Common myeloid progenitor, CD34-positive (primary cell): ENCODE measurements around the gene MTRF1L.
A peak's percentile ranks its signal among the peaks of the same experiment; 100 is the strongest.
"Not testable (repeated sequence)": the region's sequence is repeated elsewhere in the genome, so short reads cannot be mapped to it uniquely, and the experiment has no call there.

Experiments
- CTCF ChIA-PET: fragments of 350-600 bp; sonication (Branson Sonifier 250); formaldehyde crosslinking; loops from one replicate; lab custom pipeline; 2021; ENCODE audit warnings: antibody characterized with exemption; lab: Charles Lee
- POLR2A ChIA-PET: fragments of 350-600 bp; sonication (Branson Sonifier 250); formaldehyde crosslinking; loops from one replicate; lab custom pipeline; 2021; ENCODE audit warnings: antibody characterized with exemption; lab: Charles Lee
- DNase-seq, 3 donors: peaks; one replicate each; pipeline versions ENCODE4 v3.0.0 to v3.0.0-alpha.2; 2013
- H3K27ac ChIP-seq, 2 experiments: 1 replicate in 1 of 2; 2 replicates in 1 of 2; pipeline ENCODE4 v1.7.0; 2013; ENCODE audit warnings: inconsistent platforms in 2 of 2, low read length in 2 of 2, mild to moderate bottlenecking in 2 of 2, low read depth in 1 of 2, moderate library complexity in 1 of 2; ENCODE audit not compliant: severe bottlenecking in 2 of 2, insufficient read depth in 1 of 2, poor library complexity in 1 of 2
- H3K27me3 ChIP-seq, 5 experiments: replicated peaks in 2 of 5; 1 replicate in 3 of 5; 2 replicates in 2 of 5; pipeline versions ENCODE4 v1.6.1 to v1.7.0; 2013; ENCODE audit warnings: low read length in 4 of 5, mild to moderate bottlenecking in 2 of 5, moderate library complexity in 2 of 5, inconsistent platforms in 1 of 5; ENCODE audit not compliant: insufficient read depth in 5 of 5, control insufficient read depth in 4 of 5
- H3K36me3 ChIP-seq, 4 experiments: 1 replicate in 2 of 4; 2 replicates in 2 of 4; pipeline versions ENCODE4 v1.6.1 to v1.7.0; 2013; ENCODE audit warnings: low read length in 3 of 4, control low read depth in 1 of 4, mild to moderate bottlenecking in 1 of 4; ENCODE audit not compliant: control insufficient read depth in 4 of 4, insufficient read depth in 4 of 4
- H3K4me1 ChIP-seq, 4 experiments: 1 replicate in 3 of 4; 2 replicates in 1 of 4; pipeline versions ENCODE4 v1.6.1 to v1.7.1; 2013; ENCODE audit warnings: low read length in 3 of 4, mild to moderate bottlenecking in 3 of 4, control low read depth in 1 of 4, inconsistent platforms in 1 of 4, moderate library complexity in 1 of 4; ENCODE audit not compliant: control insufficient read depth in 4 of 4, insufficient read depth in 4 of 4; ENCODE audit errors: control extremely low read depth in 1 of 4
- H3K4me3 ChIP-seq, 7 experiments: 1 replicate in 4 of 7; 2 replicates in 3 of 7; pipeline versions ENCODE4 v1.5.1 to v1.7.0; 2013; ENCODE audit warnings: mild to moderate bottlenecking in 7 of 7, low read length in 6 of 7, moderate library complexity in 6 of 7, inconsistent platforms in 2 of 7, low read depth in 2 of 7, control low read depth in 1 of 7; ENCODE audit not compliant: insufficient read depth in 4 of 7, control insufficient read depth in 1 of 7; ENCODE audit errors: extremely low read depth in 1 of 7
- H3K9me3 ChIP-seq, 5 experiments: 1 replicate in 4 of 5; 2 replicates in 1 of 5; pipeline versions ENCODE4 v1.6.1 to v1.7.1; 2013; ENCODE audit warnings: low read length in 4 of 5, mild to moderate bottlenecking in 2 of 5, inconsistent platforms in 1 of 5, low read depth in 1 of 5, moderate library complexity in 1 of 5; ENCODE audit not compliant: control insufficient read depth in 4 of 5, insufficient read depth in 2 of 5; ENCODE audit errors: control extremely low read depth in 1 of 5
- WGBS: methylation state at CpG from one replicate; pipeline ENCODE4 v1.1.5; 2013; ENCODE audit not compliant: insufficient coverage; 5-methylcytosine and 5-hydroxymethylcytosine counted together

MTRF1L gene

GRCh38 chr6:152993431-152993830 lies 9.1 kb downstream of the MTRF1L start:
- no peaks in the 10 kb centered on the region for H3K9me3 ChIP-seq
- H3K4me3 ChIP-seq: no peak overlapping the region
- H3K27ac ChIP-seq: no peak overlapping the region
- no peak for DNase-seq
- H3K27me3 ChIP-seq: no peaks in the 10 kb centered on the region
- H3K36me3 ChIP-seq: peaks cover 13 to 56% (median 35%) of the 10 kb centered on the region in 4 experiments
- no peaks in the 10 kb centered on the region for H3K4me1 ChIP-seq
- POLR2A ChIA-PET: no interaction called here
- CTCF ChIA-PET: no interaction called here

DNA sequence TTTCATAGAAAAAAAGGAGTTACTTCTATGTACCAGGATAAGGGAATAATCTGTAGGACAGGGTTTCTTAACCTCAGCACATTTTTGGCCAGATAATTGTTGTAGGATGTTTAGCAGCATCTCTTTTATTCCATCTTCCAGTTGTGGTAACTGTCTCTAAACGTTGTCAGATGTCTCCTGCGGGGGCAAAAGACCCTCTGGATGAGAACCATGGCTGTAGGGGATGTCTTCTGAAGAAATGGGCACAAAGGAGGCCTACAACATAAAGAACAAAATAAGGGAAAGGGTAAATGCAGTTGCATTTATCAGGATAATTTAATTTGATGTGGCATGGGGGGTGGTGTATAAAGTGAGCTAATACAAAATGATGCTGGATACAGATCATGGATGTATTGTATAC lies 15.5 kb downstream of the MTRF1L start:
- Histone ChIP-seq H3K27ac (no peak overlapping the region), H3K27me3 (no peaks in the 10 kb centered on the region), H3K4me1 (peaks cover 5 to 20% (median 16%) of the 10 kb centered on the region in 4 experiments), H3K9me3 (no peaks in the 10 kb centered on the region), H3K4me3 (no peak overlapping the region), H3K36me3 (peaks cover 6 to 14% (median 10%) of the 10 kb centered on the region in 4 experiments)
- 90% methylated on average over 2 of the region's 2 CpGs for WGBS
- CTCF ChIA-PET: interaction anchor here (1.3 to 3.1 kb wide), 3 partner anchors 9 to 37 kb away, joined by 3 to 12 read pairs (median 10); no protein-coding TSS in a partner anchor
- POLR2A ChIA-PET: no interaction called here
- no peak for DNase-seq

- H3K27me3 ChIP-seq, H3K9me3 ChIP-seq, H3K36me3 ChIP-seq, DNase-seq: not testable (repeated sequence)
- Histone ChIP-seq H3K27ac (peak overlapping the region in 1 of 2 experiments; percentile 94), H3K4me3 (peak overlapping the region in 2 of 7 experiments; percentile 91 to 98), H3K4me1 (peaks cover 14 to 34% (median 23%) of the 10 kb centered on the region in 4 experiments)
- CTCF ChIA-PET: interaction anchor here (0.9 to 3.1 kb wide), 5 partner anchors 11 to 39 kb away, joined by 3 to 12 read pairs (median 3); no protein-coding TSS in a partner anchor
- POLR2A ChIA-PET: interaction anchor here (1.1 kb wide), 1 partner anchor 11 kb away, joined by 3 read pairs; no protein-coding TSS in a partner anchor
- WGBS: 83% methylated on average over 1 of the region's 11 CpGs
These were observed 17.2 kb downstream of the MTRF1L start for GRCh38 chr6:152985300-152985699.

GRCh38 chr6:152984513-152984872 lies 18.0 kb downstream of the MTRF1L start:
- Histone ChIP-seq H3K4me1 (peaks cover 14 to 37% (median 29%) of the 10 kb centered on the region in 4 experiments), H3K4me3 (peak overlapping the region in 6 of 7 experiments; percentile 79 to 99 (median 90)), H3K27ac (peak overlapping the region; percentile 80 to 94), H3K27me3 (no peaks in the 10 kb centered on the region), H3K36me3 (peaks cover 0 to 6% (median 2%) of the 10 kb centered on the region in 4 experiments), H3K9me3 (no peaks in the 10 kb centered on the region)
- 40% methylated on average over 5 of the region's 7 CpGs for WGBS
- ChIA-PET POLR2A (interaction anchor here (1.1 kb wide), 1 partner anchor 11 kb away, joined by 3 read pairs; no protein-coding TSS in a partner anchor), CTCF (interaction anchor here (2.6 to 3.1 kb wide), 2 partner anchors 12 to 40 kb away, joined by 10 to 12 read pairs; no protein-coding TSS in a partner anchor)
- DNase-seq: no peak

GRCh38 chr6:152983637-152984512 lies 18.6 kb downstream of the MTRF1L start:
- H3K27me3 ChIP-seq: no peaks in the 10 kb centered on the region
- ChIA-PET CTCF (interaction anchor here (0.7 kb wide), 1 partner anchor 17 kb away, joined by 3 read pairs; no protein-coding TSS in a partner anchor), POLR2A (no interaction called here)
- 1% methylated on average over 35 of the region's 38 CpGs for WGBS
- peak; percentile 71 to 86 (median 84) for DNase-seq
- peaks cover 0 to 6% (median 2%) of the 10 kb centered on the region in 4 experiments for H3K36me3 ChIP-seq
- no peaks in the 10 kb centered on the region for H3K9me3 ChIP-seq
- peaks cover 14 to 42% (median 31%) of the 10 kb centered on the region in 4 experiments for H3K4me1 ChIP-seq
- peak overlapping the region; percentile 80 to 94 for H3K27ac ChIP-seq
- H3K4me3 ChIP-seq: peak overlapping the region; percentile 79 to 99 (median 91)

DNA sequence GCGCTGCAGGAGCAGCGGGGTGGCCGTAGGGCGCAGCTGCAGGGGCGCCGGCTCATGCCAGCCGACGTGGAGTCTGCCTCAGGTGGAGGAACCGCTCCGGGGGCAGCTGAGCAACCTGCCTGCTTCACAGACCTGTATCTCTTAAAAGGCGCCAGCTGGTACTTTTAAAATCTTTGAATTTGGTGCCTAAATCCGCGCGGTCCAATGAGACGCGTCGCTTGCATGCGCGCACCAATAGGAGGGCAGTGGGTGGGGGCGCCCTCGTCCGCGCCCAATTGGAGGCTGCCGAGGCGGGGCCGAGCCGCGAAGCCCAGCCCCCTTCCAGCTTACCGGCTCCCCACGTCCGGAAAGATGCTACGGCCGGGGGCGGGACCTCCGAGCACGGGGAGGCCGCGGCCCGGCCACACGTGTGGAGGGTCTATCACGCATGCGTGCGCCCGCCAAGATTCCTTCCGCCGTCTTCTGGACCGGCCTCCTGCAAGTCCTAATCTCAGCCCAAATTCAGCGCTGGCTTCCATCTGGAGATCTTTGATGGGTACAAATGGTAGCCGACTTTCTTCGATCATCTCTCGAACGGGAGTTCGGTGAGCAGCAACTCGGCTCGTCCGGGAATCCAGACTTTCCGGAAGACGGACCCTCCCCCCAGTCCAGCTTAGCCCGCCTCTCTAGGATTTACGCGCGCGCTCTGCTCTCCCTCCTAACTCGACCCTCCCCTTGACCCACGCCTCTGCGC lies 19.4 kb downstream of the MTRF1L start, which contains the start of gene FBXO5:
FBXO5 (minus strand) TSS at position 138 of the 733 bp plus-strand sequence; CDS start at position 56, 82 bp downstream.
- WGBS: 0% methylated on average over 63 of the region's 66 CpGs
- peaks cover 0 to 6% (median 2%) of the 10 kb centered on the region in 4 experiments for H3K36me3 ChIP-seq
- H3K9me3 ChIP-seq: no peaks in the 10 kb centered on the region

More for the DNA sequence above, 19.4 kb downstream of the MTRF1L start, which contains the start of gene FBXO5:
- POLR2A ChIA-PET: no interaction called here
- DNase-seq: peak; percentile 98 to 99 (median 99)
- Histone ChIP-seq H3K4me1 (peaks cover 14 to 48% (median 31%) of the 10 kb centered on the region in 4 experiments), H3K4me3 (peak within 1 kb of the TSS; percentile 79 to 99 (median 91)), H3K27me3 (no peaks in the 10 kb centered on the region), H3K27ac (peak within 1 kb of the TSS; percentile 80 to 94)
- CTCF ChIA-PET: interaction anchor here (0.7 kb wide), 1 partner anchor 18 kb away, joined by 3 read pairs; no protein-coding TSS in a partner anchor
